Fibroblast of skin of left quadriceps (primary cell): ENCODE measurements around the gene KDM2B.

Source experiments
- DNase-seq, 2 experiments: peaks; one replicate each; pipeline ENCODE4 v3.0.0-alpha.2; 2013; ENCODE audit warnings: low read depth in 2 of 2

Gene KDM2B

GRCh38 chr12:121580959-121581685 is at the start of gene KDM2B:
KDM2B (minus strand) TSS chr12:121581023; CDS start chr12:121580911, 112 bp downstream.
- no peak for DNase-seq

GRCh38 chr12:121628536-121628935 is 47.7 kb upstream of the KDM2B start:
- no peak for DNase-seq

GRCh38 chr12:121628037-121628436 is 47.2 kb upstream of the KDM2B start:
- DNase-seq = no peak

- DNase-seq = peak; percentile 20 to 23
Observed at GRCh38 chr12:121626853-121627640, 46.2 kb upstream of the KDM2B start.

DNA sequence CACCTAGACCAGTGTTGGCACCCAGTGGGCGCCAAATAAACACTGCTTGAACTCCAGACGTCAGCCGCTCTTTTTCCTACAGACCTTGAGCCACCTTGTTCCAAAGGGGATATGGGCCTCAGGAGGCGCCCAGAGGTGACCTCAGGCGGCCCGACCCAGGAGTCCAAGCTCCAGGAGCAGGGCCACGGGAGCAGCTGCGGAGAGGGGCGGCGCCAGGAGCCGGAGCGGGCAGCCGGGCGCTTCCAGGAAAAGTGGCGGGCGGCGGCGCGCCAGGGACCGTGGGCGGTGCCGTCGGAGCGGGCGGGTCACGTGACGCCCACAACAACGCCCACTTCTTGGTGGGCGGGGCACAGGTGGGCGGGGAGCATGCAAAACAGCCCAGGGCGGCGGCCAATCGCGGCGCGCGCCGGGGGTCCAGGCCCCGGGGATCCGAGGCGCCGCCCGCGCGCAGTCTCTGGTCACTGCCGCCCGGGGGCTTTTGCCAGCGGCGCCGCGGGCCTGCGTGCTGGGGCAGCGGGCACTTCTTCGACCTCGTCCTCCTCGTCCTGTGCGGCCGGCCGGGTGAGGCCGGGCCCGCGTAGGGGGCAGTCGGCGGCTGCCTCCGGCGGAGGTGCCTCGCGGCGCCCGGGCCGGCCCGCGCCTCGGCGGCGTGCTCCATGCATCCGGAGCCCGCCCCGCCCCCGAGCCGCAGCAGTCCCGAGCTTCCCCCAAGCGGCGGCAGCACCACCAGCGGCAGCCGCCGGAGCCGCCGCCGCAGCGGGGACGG is 45.4 kb upstream of the KDM2B start, which contains the start of gene ORAI1:
ORAI1 (plus strand) TSS at position 444 of the 766 bp plus-strand sequence.
- DNase-seq = peak; percentile 87 to 90

- no peak for DNase-seq
Observed at GRCh38 chr12:121620333-121620891, 39.6 kb upstream of the KDM2B start.

DNA sequence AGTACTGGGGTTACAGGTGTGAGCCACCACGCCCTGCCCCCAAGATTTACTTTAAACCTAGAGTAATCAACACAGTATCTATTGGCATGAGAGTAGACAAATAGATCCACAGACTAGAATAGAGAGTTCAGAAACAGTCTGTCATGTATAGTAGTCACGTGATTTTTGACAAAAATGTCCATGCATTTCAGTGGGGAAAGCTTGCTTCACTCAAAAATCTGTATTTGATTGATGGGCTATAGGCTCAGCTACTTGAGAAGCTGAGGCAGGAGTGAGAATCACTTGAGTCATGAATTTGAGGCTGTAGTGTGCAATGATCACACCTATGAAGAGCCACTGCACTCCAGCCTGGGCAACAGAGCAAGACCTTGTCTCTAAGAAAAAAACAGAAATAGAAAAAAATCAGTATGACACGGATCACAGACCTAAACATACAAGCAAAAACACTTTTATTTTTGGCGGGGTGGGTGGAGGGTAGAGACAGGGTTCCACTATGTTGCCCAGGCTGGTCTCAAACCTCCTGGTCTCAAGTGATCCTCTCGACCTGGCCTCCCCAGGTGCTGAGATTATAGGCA is 37.9 kb upstream of the KDM2B start:
- no peak for DNase-seq

GRCh38 chr12:121614872-121615467 is 34.1 kb upstream of the KDM2B start:
- no peak for DNase-seq

DNA sequence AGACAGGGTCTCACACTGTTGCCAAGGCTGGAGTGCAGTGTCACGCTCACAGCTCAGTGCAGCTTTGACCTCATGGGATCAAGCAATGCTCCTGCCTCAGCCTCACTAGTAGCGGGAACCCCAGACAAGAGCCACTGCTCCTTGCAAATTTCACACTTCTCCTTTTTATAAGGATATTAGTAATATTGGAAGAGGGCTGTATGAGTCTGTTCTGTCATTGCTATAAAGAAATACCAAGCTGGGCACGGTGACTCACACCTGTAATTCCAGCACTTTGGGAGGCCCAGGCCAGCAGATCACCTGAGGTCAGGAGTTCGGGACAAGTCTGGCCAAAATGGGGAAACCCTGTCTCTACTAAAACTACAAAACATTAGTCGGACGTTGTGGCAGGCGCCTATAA is 32.6 kb upstream of the KDM2B start:
- DNase-seq = no peak

- no peak for DNase-seq
Observed at GRCh38 chr12:121611306-121611705, 30.5 kb upstream of the KDM2B start.

GRCh38 chr12:121610239-121611149 is 29.7 kb upstream of the KDM2B start:
- no peak for DNase-seq

- no peak for DNase-seq
Observed at GRCh38 chr12:121608301-121608700, 27.5 kb upstream of the KDM2B start.

- no peak for DNase-seq
Observed at GRCh38 chr12:121603581-121603980, 22.8 kb upstream of the KDM2B start.

DNA sequence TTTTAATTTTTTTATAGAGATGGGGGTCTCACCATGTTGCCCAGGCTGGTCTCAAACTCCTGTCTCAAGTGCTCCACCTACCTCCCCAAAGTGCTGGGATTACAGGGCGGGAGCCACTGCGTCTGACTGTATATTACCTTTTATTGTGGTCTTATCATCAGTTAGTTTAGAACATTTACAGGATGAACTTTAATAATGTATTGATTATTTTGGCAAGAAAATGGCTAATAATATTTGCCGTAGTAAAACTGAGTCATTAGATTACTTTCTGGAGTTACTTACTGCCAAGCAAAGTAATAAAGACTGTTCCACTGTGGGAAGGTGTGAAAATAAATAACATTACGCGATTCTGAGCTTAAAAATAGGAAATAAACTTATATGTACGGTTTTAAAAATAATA is 21.9 kb upstream of the KDM2B start:
- no peak for DNase-seq

GRCh38 chr12:121600702-121601336 is 20.0 kb upstream of the KDM2B start:
- no peak for DNase-seq

- DNase-seq = no peak
Observed at GRCh38 chr12:121596526-121596925, 15.7 kb upstream of the KDM2B start.

- DNase-seq = no peak
Observed at GRCh38 chr12:121595520-121595919, 14.7 kb upstream of the KDM2B start.

DNA sequence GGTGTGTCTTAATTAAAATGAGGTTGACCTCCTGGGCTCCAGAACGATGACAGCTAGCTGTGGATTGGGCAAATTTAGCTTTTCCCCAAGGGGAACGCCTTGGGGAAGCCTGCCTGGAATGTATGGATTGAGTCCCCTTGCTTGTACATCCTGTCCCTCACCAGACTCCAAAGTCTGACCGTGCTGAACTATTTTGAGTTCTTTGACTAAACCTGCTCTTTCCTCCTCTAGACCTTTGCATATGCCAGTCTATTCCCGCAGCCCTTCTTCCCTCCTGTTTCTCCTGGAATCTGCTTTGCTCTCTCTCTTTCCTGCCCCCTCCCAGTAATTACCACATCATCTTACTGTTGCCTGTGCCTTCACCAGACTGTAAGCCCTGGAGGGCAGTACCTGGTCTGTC is 11.5 kb upstream of the KDM2B start:
- DNase-seq = no peak

DNA sequence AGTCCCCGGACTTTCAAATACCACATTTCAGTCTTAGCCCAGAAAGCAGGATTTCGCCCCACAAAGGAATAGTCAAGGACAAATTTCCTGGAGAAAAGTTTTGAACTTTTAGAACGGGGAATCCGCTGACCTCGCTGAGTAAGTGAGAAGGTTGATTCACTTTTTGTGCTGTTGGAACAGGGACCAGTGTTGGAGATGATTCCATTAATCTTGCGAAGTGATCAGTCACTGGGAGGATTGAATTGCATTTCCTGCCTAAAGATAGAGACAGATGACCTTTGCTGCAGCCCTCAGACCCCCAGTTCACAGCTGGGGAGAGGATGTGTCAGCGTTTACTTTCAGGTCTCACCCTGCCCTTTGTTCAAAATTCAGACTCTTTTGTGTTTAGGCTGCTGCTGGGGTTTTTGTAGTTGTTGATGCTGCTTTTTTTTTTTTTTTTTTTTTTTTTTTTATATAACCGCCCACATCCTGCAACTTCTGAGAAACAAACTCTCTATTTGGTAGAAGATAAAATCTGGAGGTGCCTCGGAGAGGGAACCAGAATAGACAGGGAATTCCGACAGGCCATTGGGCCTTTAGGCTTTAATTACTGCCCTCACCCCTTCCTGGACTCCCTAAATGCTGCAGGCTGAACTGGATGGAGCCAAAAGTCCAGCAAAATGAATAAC is 9.8 kb upstream of the KDM2B start:
- no peak for DNase-seq
